Measurements from ENCODE around the gene PSKH1. TPM values are rescaled to one million over a fixed set of nuclear protein-coding genes. Genes with fewer than 3 reads are reported as not detected.

Gene PSKH1
- total RNA-seq, 2 experiments from 2014 or later, result 20.0 to 22.8 TPM

- no peak overlapping the region for H3K27ac Mint-ChIP-seq
- no peak overlapping the region for H3K4me3 Mint-ChIP-seq
- no peaks in the 10 kb centered on the region for H3K27me3 Mint-ChIP-seq (ENCODE audit: low read depth)
- no peak for DNase-seq
- ChIA-PET POLR2A (no interaction called here), CTCF (interaction anchor here (0.9 to 2.4 kb wide), 2 partner anchors 63 to 161 kb away, joined by 3 to 5 read pairs; no protein-coding TSS in a partner anchor)
- peaks cover 17% of the 10 kb centered on the region for H3K4me1 Mint-ChIP-seq (ENCODE audit: low read depth)
- no peaks in the 10 kb centered on the region for H3K9me3 Mint-ChIP-seq (ENCODE audit: insufficient read depth)
- ATAC-seq, result no peak
- H3K36me3 Mint-ChIP-seq (ENCODE audit: low read depth), result peaks cover 59% of the 10 kb centered on the region
These were observed 13.6 kb upstream of the PSKH1 start for GRCh38 chr16:67879462-67879861.

- POLR2A ChIA-PET, result no interaction called here
- H3K4me3 Mint-ChIP-seq, result no peak overlapping the region
- ATAC-seq, result no peak
These were observed 13.1 kb upstream of the PSKH1 start for GRCh38 chr16:67879936-67880335.

GRCh38 chr16:67880584-67880983, 12.5 kb upstream of the PSKH1 start:
- Mint-ChIP-seq H3K27me3 (ENCODE audit: low read depth) (no peaks in the 10 kb centered on the region), H3K9me3 (ENCODE audit: insufficient read depth) (no peaks in the 10 kb centered on the region), H3K4me3 (no peak overlapping the region), H3K4me1 (ENCODE audit: low read depth) (peaks cover 5% of the 10 kb centered on the region), H3K36me3 (ENCODE audit: low read depth) (peaks cover 60% of the 10 kb centered on the region), H3K27ac (peak overlapping the region; percentile 20)
- ATAC-seq (no peak), DNase-seq (no peak)
- POLR2A ChIA-PET, result no interaction called here
- CTCF ChIA-PET, result interaction anchor here (2.4 kb wide), 1 partner anchor 64 kb away, joined by 5 read pairs; no protein-coding TSS in a partner anchor

More at GRCh38 chr16:67879936-67880335, 13.1 kb upstream of the PSKH1 start:
- Mint-ChIP-seq H3K9me3 (ENCODE audit: insufficient read depth) (no peaks in the 10 kb centered on the region), H3K27ac (peak overlapping the region; percentile 20), H3K27me3 (ENCODE audit: low read depth) (no peaks in the 10 kb centered on the region), H3K4me1 (ENCODE audit: low read depth) (peaks cover 12% of the 10 kb centered on the region), H3K36me3 (ENCODE audit: low read depth) (peaks cover 60% of the 10 kb centered on the region)
- no peak for DNase-seq
- CTCF ChIA-PET, result interaction anchor here (0.9 to 2.4 kb wide), 2 partner anchors 64 to 161 kb away, joined by 3 to 5 read pairs; no protein-coding TSS in a partner anchor

GRCh38 chr16:67881621-67882161, 11.4 kb upstream of the PSKH1 start:
- POLR2A ChIA-PET, result interaction anchor here (1.0 to 1.6 kb wide), 5 partner anchors 8 to 55 kb away, joined by 3 to 7 read pairs (median 3); partner anchors contain the start of genes EDC4 and NUTF2
- H3K4me1 Mint-ChIP-seq (ENCODE audit: low read depth), result no peaks in the 10 kb centered on the region

GRCh38 chr16:67882374-67883145, 10.5 kb upstream of the PSKH1 start:
- no peak for ATAC-seq
- Mint-ChIP-seq H3K9me3 (ENCODE audit: insufficient read depth) (no peaks in the 10 kb centered on the region), H3K36me3 (ENCODE audit: low read depth) (peaks cover 47% of the 10 kb centered on the region), H3K27me3 (ENCODE audit: low read depth) (no peaks in the 10 kb centered on the region), H3K4me1 (ENCODE audit: low read depth) (no peaks in the 10 kb centered on the region), H3K27ac (no peak overlapping the region), H3K4me3 (no peak overlapping the region)
- CTCF ChIA-PET, result interaction anchor here (0.9 to 3.6 kb wide), 23 partner anchors 8 to 346 kb away, joined by 3 to 28 read pairs (median 11); partner anchors contain the start of genes EDC4 and PSKH1
- POLR2A ChIA-PET, result interaction anchor here (1.0 to 1.6 kb wide), 5 partner anchors 9 to 55 kb away, joined by 3 to 7 read pairs (median 3); partner anchors contain the start of genes EDC4 and NUTF2
- no peak for DNase-seq

More at GRCh38 chr16:67881621-67882161, 11.4 kb upstream of the PSKH1 start:
- ATAC-seq, result no peak
- Mint-ChIP-seq H3K27me3 (ENCODE audit: low read depth) (no peaks in the 10 kb centered on the region), H3K27ac (peak overlapping the region; percentile 30), H3K36me3 (ENCODE audit: low read depth) (peaks cover 56% of the 10 kb centered on the region), H3K4me3 (no peak overlapping the region), H3K9me3 (ENCODE audit: insufficient read depth) (no peaks in the 10 kb centered on the region)
- CTCF ChIA-PET, result interaction anchor here (0.9 to 3.6 kb wide), 8 partner anchors 9 to 159 kb away, joined by 3 to 18 read pairs (median 8); partner anchors contain the start of gene EDC4
- DNase-seq, result no peak

GRCh38 chr16:67883146-67883871, 9.7 kb upstream of the PSKH1 start:
- H3K9me3 Mint-ChIP-seq (ENCODE audit: insufficient read depth), result no peaks in the 10 kb centered on the region
- POLR2A ChIA-PET, result interaction anchor here (1.6 kb wide), 1 partner anchor 48 kb away, joined by 7 read pairs; no protein-coding TSS in a partner anchor
- CTCF ChIA-PET, result interaction anchor here (0.6 to 3.6 kb wide), 38 partner anchors 9 to 362 kb away, joined by 3 to 28 read pairs (median 6); partner anchors contain the start of genes CTRL, EDC4 and PSKH1
- H3K4me1 Mint-ChIP-seq (ENCODE audit: low read depth), result no peaks in the 10 kb centered on the region
- ATAC-seq, result peak; percentile 11
- no peak overlapping the region for H3K4me3 Mint-ChIP-seq
- no peak for DNase-seq
- H3K27ac Mint-ChIP-seq, result peak overlapping the region; percentile 34
- no peaks in the 10 kb centered on the region for H3K27me3 Mint-ChIP-seq (ENCODE audit: low read depth)
- peaks cover 42% of the 10 kb centered on the region for H3K36me3 Mint-ChIP-seq (ENCODE audit: low read depth)

- no peaks in the 10 kb centered on the region for H3K4me1 Mint-ChIP-seq (ENCODE audit: low read depth)
- H3K36me3 Mint-ChIP-seq (ENCODE audit: low read depth), result peaks cover 37% of the 10 kb centered on the region
- ChIA-PET POLR2A (interaction anchor here (0.8 kb wide), 2 partner anchors 9 to 36 kb away, joined by 3 to 4 read pairs; partner anchors contain the start of gene PSKH1), CTCF (interaction anchor here (0.6 to 3.6 kb wide), 41 partner anchors 9 to 363 kb away, joined by 3 to 28 read pairs (median 5); partner anchors contain the start of genes CTRL, EDC4, LCAT and PSKH1)
- no peak overlapping the region for H3K27ac Mint-ChIP-seq
- H3K9me3 Mint-ChIP-seq (ENCODE audit: insufficient read depth), result no peaks in the 10 kb centered on the region
- peak; percentile 81 for ATAC-seq
- DNase-seq, result peak; percentile 76
- no peak overlapping the region for H3K4me3 Mint-ChIP-seq
- H3K27me3 Mint-ChIP-seq (ENCODE audit: low read depth), result no peaks in the 10 kb centered on the region
These were observed 9.2 kb upstream of the PSKH1 start for GRCh38 chr16:67883872-67884261.

GRCh38 chr16:67884684-67885083, 8.4 kb upstream of the PSKH1 start, which contains the start of gene NRN1L:
TSS of gene NRN1L (plus strand) at chr16:67884885. CDS start at chr16:67884904, 19 bp downstream.
- Mint-ChIP-seq H3K4me1 (ENCODE audit: low read depth) (no peaks in the 10 kb centered on the region), H3K27ac (no peak within 1 kb of the TSS), H3K36me3 (ENCODE audit: low read depth) (peaks cover 29% of the 10 kb centered on the region), H3K27me3 (ENCODE audit: low read depth) (no peaks in the 10 kb centered on the region), H3K9me3 (ENCODE audit: insufficient read depth) (no peaks in the 10 kb centered on the region), H3K4me3 (no peak within 1 kb of the TSS)
- ChIA-PET POLR2A (interaction anchor here (0.8 kb wide), 2 partner anchors 8 to 35 kb away, joined by 3 to 4 read pairs; partner anchors contain the start of gene PSKH1), CTCF (interaction anchor here (0.8 to 3.6 kb wide), 20 partner anchors 8 to 344 kb away, joined by 3 to 28 read pairs (median 10); partner anchors contain the start of genes EDC4, PSKH1 and PSMB10)
- DNase-seq (no peak), ATAC-seq (no peak)

- Mint-ChIP-seq H3K27me3 (ENCODE audit: low read depth) (no peaks in the 10 kb centered on the region), H3K4me1 (ENCODE audit: low read depth) (no peaks in the 10 kb centered on the region), H3K4me3 (no peak overlapping the region), H3K36me3 (ENCODE audit: low read depth) (peaks cover 23% of the 10 kb centered on the region), H3K9me3 (ENCODE audit: insufficient read depth) (no peaks in the 10 kb centered on the region), H3K27ac (no peak overlapping the region)
- DNase-seq (no peak), ATAC-seq (no peak)
- ChIA-PET POLR2A (interaction anchor here (0.7 to 1.6 kb wide), 3 partner anchors 35 to 50 kb away, joined by 3 to 5 read pairs (median 4); no protein-coding TSS in a partner anchor), CTCF (interaction anchor here (0.9 to 1.3 kb wide), 4 partner anchors 51 to 365 kb away, joined by 3 to 5 read pairs (median 4); partner anchors contain the start of gene PSMB10)
These were observed 7.5 kb upstream of the PSKH1 start for GRCh38 chr16:67885545-67885944.

GRCh38 chr16:67885976-67886375, 7.1 kb upstream of the PSKH1 start:
- DNase-seq, result no peak
- Mint-ChIP-seq H3K4me3 (no peak overlapping the region), H3K27ac (no peak overlapping the region), H3K9me3 (ENCODE audit: insufficient read depth) (no peaks in the 10 kb centered on the region), H3K27me3 (ENCODE audit: low read depth) (no peaks in the 10 kb centered on the region), H3K36me3 (ENCODE audit: low read depth) (peaks cover 23% of the 10 kb centered on the region), H3K4me1 (ENCODE audit: low read depth) (no peaks in the 10 kb centered on the region)
- POLR2A ChIA-PET, result interaction anchor here (0.7 to 1.6 kb wide), 3 partner anchors 34 to 49 kb away, joined by 3 to 5 read pairs (median 4); no protein-coding TSS in a partner anchor
- CTCF ChIA-PET, result interaction anchor here (0.9 to 1.3 kb wide), 4 partner anchors 52 to 365 kb away, joined by 3 to 5 read pairs (median 4); no protein-coding TSS in a partner anchor
- no peak for ATAC-seq

All from activated CD8-positive, alpha-beta T cell treated with anti-CD3 and anti-CD28 coated beads, Interleukin-2, amount 10 ng/mL, durations not matched to agents 7 days and 5 days (primary cell).